Measurements from ENCODE around the gene LCOR.
A peak's percentile ranks its signal among the peaks of the same experiment; 100 is the strongest.
"Not testable (repeated sequence)": the region's sequence is repeated elsewhere in the genome, so short reads cannot be mapped to it uniquely, and the experiment has no call there.

LCOR gene

GRCh38 chr10:96831867-96832720, at the start of gene LCOR:
LCOR (plus strand) TSS chr10:96832298; CDS start chr10:96949058, 116,760 bp downstream.
- peak; percentile 92 for DNase-seq (ENCODE audit: low read depth)

- no peak for DNase-seq (ENCODE audit: low read depth)
These were observed 47.8 kb upstream of the LCOR start for GRCh38 chr10:96784253-96784652.

DNA sequence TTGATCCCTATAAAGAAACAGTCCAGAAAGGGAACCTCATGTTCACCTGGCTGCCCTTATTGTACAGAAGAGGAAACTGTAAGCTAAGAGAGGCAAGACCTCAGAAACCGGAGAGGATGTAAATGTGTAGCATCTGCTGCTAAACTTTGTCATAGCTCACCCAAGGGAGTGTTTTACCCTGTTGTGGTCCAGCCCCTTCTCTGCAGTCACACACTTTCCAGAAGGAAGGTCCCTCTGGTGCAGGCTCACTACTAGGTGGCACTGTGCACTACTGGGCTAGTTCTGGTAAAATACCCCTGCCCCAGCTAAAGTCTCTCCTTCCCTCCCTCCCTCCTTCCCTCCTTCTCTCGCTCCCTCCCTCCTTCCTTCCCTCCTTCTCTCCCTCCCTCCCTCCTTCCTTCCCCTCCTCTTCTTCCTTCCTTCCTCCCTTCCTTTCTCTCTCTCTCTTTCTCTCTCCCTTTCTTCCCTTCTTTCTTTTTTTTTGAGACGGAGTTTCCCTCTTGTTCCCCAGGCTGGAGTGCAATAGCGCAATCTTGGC, 42.5 kb upstream of the LCOR start:
- DNase-seq (ENCODE audit: low read depth): no peak

DNA sequence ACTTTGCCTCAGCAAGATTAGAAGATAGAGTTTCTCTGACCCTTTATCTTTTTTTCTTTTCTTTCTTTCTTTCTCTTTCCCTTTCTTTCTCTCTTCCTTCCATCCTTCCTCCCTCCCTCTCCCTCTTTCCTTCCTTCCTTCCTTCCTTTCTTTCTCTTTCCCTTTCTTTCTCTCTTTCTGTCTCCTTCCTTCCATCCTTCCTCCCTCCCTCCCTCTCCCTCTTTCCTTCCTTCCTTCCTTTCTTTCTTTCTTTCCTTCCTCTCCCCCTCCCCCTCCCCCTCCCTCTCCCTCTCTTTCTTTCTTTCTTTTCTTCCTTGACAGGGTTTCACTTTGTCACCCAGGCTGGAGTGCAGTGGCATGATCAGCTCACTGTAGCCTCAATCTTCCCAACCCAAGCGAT, 40.2 kb upstream of the LCOR start:
- no peak for DNase-seq (ENCODE audit: low read depth)

DNA sequence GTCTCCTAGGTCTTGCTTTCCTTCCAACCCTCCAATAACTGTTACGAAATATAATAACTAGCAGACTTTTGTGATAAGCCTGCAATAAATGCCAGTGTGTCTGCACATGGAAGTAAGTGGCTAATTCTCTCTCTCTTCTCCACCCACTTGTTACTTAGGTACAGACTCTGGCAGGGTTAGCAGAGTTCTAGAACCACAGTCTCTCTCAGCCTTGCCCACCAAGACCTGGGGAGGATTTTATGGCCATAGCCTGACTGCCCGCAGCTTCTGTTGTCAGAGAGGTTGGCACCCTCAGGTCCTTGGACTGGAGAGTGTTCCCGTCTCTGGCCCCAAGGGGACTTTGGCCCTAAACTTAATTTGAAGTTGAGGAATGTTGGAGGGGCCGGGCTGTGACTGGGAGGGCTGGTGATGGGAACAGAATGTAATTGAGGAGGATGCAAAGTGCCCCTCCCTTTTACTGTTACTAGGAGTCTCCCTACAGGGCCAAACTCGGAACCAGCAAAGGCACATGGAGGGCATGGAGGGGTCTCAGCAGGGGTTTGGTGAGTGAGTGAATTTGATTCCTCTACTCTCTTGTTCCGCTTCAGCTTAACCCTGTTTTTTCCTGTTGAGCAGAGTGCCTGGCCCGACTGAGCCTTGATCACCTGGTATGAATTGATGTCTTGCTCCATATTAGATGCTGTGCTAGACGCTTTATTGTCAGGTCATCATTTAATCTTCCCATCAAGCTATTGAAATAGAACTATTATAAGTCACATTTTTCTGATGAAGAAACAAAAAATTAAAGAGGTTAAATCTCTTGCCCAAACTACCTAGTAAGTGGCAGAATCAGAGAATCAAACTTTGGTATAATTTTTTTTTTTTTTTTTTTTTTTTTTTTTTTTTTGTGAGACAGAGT, 37.0 kb upstream of the LCOR start:
- DNase-seq (ENCODE audit: low read depth): peak; percentile 35

GRCh38 chr10:96797485-96797884, 34.6 kb upstream of the LCOR start:
- no peak for DNase-seq (ENCODE audit: low read depth)

GRCh38 chr10:96803288-96803664, 28.8 kb upstream of the LCOR start:
- DNase-seq (ENCODE audit: low read depth): no peak

DNA sequence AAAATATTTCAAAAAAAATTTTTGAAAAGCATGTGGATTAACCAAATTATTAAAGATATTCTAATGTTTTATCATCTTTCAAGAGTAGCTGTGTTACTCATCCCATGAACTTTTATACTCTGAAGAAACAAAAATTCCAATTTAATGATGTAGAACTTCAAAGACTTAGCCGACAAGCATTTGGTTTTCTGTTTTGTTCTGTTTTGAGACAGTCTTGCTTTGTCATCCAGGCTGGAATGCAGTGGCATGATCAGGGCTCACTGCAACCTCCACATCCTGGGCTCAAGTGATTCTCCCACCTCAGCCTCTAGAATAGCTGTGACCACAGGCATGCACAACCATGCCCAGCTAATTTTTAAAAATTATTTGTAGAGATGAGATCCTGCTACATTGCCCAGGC, 17.8 kb upstream of the LCOR start:
- peak; percentile 94 for DNase-seq (ENCODE audit: low read depth)

DNA sequence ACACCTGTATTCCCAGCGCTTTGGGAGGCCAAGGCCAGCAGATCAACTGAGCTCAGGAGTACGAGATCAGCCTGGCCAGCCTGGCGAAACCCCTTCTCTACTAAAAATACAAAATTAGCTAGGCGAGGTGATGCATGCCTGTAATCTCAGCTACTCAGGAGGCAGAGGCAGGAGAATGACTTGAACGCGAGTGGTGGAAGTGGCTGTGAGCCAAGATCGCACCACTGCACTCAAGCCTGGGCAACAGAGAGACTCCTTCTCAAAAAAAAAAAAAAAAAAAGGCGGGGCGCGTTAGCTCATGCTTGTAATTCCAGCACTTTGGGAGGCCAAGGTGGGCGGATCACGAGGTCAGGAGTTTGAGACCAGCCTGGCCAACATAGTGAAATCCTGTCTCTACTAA, 13.1 kb upstream of the LCOR start:
- DNase-seq (ENCODE audit: low read depth): not testable (repeated sequence)

GRCh38 chr10:96820765-96821164, 11.3 kb upstream of the LCOR start:
- DNase-seq (ENCODE audit: low read depth): no peak

GRCh38 chr10:96826438-96826837, 5.7 kb upstream of the LCOR start:
- no peak for DNase-seq (ENCODE audit: low read depth)

DNA sequence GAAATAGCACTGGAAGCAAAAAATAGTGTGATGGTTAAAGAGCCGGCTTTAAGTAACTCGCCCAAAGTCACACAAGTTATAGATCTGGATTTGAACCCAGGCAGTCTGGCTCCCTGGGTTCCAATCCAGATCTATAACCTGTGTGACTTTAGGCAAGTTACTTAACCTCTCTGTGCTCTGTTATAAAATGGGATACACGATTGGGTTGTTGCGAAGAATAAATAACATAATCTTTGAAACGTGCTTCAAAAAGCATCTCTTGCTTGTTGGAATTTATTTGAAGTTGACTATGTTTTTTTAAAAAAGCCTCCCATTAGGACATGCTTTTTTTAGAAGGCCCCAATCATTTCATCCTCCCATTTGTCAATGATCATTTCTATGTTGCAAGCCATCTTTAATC, 3.5 kb upstream of the LCOR start:
- no peak for DNase-seq (ENCODE audit: low read depth)

DNA sequence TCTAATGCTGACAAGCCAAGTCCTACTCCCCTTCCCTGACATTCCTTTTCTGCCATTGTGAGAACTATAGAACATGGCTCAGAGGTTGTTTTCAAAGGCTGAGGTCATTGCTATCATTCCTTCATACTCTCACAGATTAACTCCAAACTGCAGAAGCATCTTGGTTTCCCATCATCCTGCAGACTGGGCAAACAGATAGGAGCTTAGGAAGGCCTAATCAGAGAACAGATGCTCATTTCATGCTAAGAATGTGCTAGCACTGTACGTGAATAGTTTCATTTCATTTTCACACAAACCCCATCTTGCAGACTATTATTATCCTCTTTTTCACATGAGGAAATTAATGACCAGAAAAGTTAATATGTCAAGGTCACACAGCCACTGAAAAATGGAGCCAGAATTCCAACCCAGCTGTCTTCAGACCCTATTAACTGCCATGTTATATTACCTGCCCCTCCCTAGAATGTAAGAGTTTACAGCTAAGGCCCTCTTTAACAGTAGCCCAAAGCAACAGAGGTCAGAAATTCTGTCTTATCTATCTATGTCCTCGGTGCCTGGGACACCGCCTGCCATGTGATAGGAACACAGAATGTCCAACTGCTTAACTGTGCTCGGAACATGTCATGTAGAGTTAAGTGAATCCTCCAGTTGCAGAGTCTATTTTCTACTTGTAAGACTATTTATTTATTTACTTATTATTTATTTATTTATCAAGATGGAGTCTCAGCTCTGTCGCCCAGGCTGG, 2.9 kb upstream of the LCOR start:
- DNase-seq (ENCODE audit: low read depth): no peak

DNA sequence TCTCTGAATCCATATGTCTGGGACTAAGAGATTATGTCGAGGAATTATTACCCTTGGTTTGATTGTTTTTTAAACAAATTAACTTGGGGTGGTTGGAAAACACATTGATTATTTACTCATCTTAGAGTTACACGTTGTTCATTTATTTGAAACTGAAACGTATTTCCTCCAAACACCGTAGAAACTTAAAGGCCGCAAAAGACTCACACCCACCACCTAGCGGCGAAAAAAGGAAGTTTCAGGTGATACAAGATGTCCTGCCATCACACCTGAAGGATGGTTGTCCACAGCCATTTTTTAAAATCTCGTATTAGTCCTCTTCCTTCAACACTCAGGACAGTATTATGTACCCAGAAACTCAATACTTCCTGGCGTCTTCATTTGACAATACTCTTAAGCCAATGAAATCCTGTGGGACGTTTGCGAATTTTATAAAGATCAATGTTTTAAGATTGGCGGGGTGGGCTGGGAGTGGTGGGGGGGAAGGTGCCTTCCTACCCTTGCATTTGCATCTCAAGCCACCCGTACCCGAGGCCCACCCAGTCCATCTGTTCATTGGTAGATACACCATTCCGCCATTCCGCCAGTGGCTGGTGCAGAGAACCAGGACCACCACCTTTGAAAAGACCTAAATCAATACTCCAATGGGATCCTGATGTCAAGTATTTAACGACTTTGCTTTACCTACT, 1.4 kb upstream of the LCOR start:
- peak; percentile 68 for DNase-seq (ENCODE audit: low read depth)

DNA sequence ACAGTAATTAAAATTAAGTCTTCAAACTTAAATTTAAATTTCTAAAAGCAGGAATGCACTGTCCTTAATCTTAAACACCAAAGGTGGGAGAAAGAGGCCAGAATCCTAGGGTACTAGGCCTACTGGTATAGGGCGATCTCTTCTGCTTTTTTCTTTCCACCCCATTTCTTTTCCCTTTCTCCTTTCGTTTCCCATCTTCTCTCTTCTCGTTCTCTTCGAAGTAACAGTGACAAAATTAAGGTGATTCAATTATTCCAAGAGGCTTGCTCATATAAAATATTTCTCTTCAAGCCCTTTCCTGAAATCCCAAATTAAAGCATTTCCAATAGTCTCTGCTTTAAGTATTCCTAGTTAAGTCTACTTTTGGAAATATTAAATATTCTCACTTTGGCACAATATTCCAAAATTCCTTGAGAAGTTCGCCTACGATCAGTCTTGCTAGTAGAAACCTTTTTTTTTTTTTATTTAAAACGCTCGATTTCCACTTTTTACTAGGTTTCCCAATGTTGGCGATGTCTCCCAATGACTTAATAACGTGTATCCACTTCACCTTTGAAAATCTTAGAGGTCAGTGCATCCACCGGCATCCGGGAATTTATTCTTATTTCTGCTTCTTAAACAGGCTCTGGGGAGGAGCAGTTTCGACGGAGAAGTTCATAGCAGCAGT, 765 bp upstream of the LCOR start:
- DNase-seq (ENCODE audit: low read depth): no peak

- DNase-seq (ENCODE audit: low read depth): peak; percentile 68
These were observed 672 bp downstream of the LCOR start for GRCh38 chr10:96832721-96833219.

GRCh38 chr10:96833220-96834001, 1.3 kb downstream of the LCOR start:
- DNase-seq (ENCODE audit: low read depth): peak; percentile 49

GRCh38 chr10:96834120-96834519, 2.0 kb downstream of the LCOR start:
- peak; percentile 49 for DNase-seq (ENCODE audit: low read depth)

GRCh38 chr10:96835899-96836298, 3.8 kb downstream of the LCOR start:
- DNase-seq (ENCODE audit: low read depth): no peak

DNA sequence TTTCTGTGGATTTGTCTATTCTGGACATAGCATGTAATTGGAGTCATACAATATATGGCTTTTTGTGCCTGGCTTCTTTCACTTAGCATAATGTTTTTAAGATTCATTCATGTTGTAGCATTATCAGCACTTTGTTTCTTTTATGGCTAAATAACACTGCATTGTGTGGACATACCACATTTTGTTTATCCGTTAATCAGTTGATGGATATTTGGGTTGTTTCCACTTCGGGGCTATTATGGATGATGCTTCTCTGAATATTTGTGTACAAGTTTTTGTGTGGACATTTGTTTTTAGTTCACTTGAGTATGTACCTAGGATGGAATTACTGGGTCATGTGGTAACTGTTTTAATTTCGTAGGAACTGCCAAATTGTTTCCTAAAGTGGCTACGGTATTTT, 6.4 kb downstream of the LCOR start:
- DNase-seq (ENCODE audit: low read depth): no peak

Data from iris pigment epithelial cell (primary cell).